HG02759 (cell line): ENCODE data around the gene KRT71.

ENCODE experiments used
- ATAC-seq: cut with Tn5 transposase; IDR thresholded peaks from one replicate; pipeline ENCODE4 v1.9.1; 2021; ENCODE audit warnings: mild to moderate bottlenecking, moderate library complexity; ENCODE audit not compliant: unreplicated experiment

KRT71 gene

GRCh38 chr12:52523824-52524223, 29.1 kb downstream of the KRT71 start:
- no peak for ATAC-seq

GRCh38 chr12:52522346-52523011, 30.5 kb downstream of the KRT71 start:
- ATAC-seq: no peak

GRCh38 chr12:52521568-52522266, 31.2 kb downstream of the KRT71 start:
- ATAC-seq: no peak

- no peak for ATAC-seq
Measured at GRCh38 chr12:52521175-52521567, 31.8 kb downstream of the KRT71 start.

GRCh38 chr12:52519826-52520662, 32.9 kb downstream of the KRT71 start, which contains the start of gene KRT5:
TSS of gene KRT5 (minus strand) at chr12:52520394. CDS start at chr12:52520296, 98 bp downstream.
- ATAC-seq: no peak

GRCh38 chr12:52519387-52519703, 33.6 kb downstream of the KRT71 start:
- ATAC-seq: no peak

- ATAC-seq: no peak
Measured at GRCh38 chr12:52518574-52519386, 34.2 kb downstream of the KRT71 start.

- ATAC-seq: no peak
Measured at GRCh38 chr12:52517888-52518287, 35.1 kb downstream of the KRT71 start.

- no peak for ATAC-seq
Measured at GRCh38 chr12:52517005-52517835, 35.7 kb downstream of the KRT71 start.

- no peak for ATAC-seq
Measured at GRCh38 chr12:52515927-52516831, 36.8 kb downstream of the KRT71 start.

- no peak for ATAC-seq
Measured at GRCh38 chr12:52515319-52515646, 37.7 kb downstream of the KRT71 start.

GRCh38 chr12:52514471-52515318, 38.2 kb downstream of the KRT71 start:
- ATAC-seq: no peak

- ATAC-seq: no peak
Measured at GRCh38 chr12:52513736-52514135, 39.2 kb downstream of the KRT71 start.

GRCh38 chr12:52508211-52508610, 44.7 kb downstream of the KRT71 start:
- no peak for ATAC-seq

GRCh38 chr12:52506858-52507715, 45.9 kb downstream of the KRT71 start:
- ATAC-seq: no peak

GRCh38 chr12:52502877-52503276, 50.1 kb downstream of the KRT71 start:
- no peak for ATAC-seq

GRCh38 chr12:52501490-52501889, 51.5 kb downstream of the KRT71 start:
- no peak for ATAC-seq
